IMR-90 (cell line): Measurements from ENCODE around the gene ANKRD44. TPM values are rescaled to one million over a fixed set of nuclear protein-coding genes. Genes with fewer than 3 reads are reported as not detected.

Experiments used
- ATAC-seq: fragments of 200-7000 bp; cut with Tn5 transposase; 2 replicates; pipeline ENCODE4 v1.9.1; 2020; ENCODE audit warnings: low read depth, mild to moderate bottlenecking, moderate library complexity
- BruUV-seq: library from RNA; stranded (reverse); fragments of 400-500 nt; replicated peaks from 2 replicates; lab custom pipeline; 2021; lab: Mats Ljungman, UMichigan
- CTCF ChIA-PET: fragments of 300-600 bp; formaldehyde crosslinking; extraction: SDS; loops from one replicate; lab custom pipeline; 2021; ENCODE audit warnings: antibody characterized with exemption; lab: Yijun Ruan, JAX
- POLR2A ChIA-PET: fragments of 300-600 bp; sonication (Branson Sonifier 250); formaldehyde crosslinking; loops from one replicate; lab custom pipeline; 2022; ENCODE audit warnings: antibody characterized with exemption; ENCODE audit not compliant: unreplicated experiment; lab: Charles Lee
- DNase-seq: peaks from one replicate; pipeline ENCODE4 v3.0.0; 2013
- H2AFZ ChIP-seq: replicated peaks from 2 replicates; pipeline ENCODE3; 2013; ENCODE audit warnings: low read length, mild to moderate bottlenecking; ENCODE audit not compliant: poor library complexity
- H2AK5ac ChIP-seq: 2 replicates; pipeline ENCODE4 v1.6.1; 2013; ENCODE audit warnings: low read depth, low read length, inconsistent platforms
- H2AK9ac ChIP-seq: replicated peaks from 2 replicates; pipeline ENCODE3; 2013; ENCODE audit warnings: mild to moderate bottlenecking, low read depth, low read length, moderate library complexity; ENCODE audit not compliant: poor library complexity
- H2BK120ac ChIP-seq: 2 replicates; pipeline ENCODE4 v1.6.1; 2013; ENCODE audit warnings: low read depth, low read length, inconsistent platforms
- H2BK15ac ChIP-seq: 3 replicates; pipeline ENCODE4 v1.6.1; 2013; ENCODE audit warnings: low read depth, low read length, inconsistent platforms
- H2BK20ac ChIP-seq: 2 replicates; pipeline ENCODE4 v1.6.1; 2013; ENCODE audit warnings: low read depth, mild to moderate bottlenecking, inconsistent platforms, low read length, moderate library complexity
- H2BK5ac ChIP-seq: 2 replicates; pipeline ENCODE4 v1.6.1; 2013; ENCODE audit warnings: mild to moderate bottlenecking, low read depth, low read length, inconsistent platforms; ENCODE audit not compliant: poor library complexity, severe bottlenecking
- H3K14ac ChIP-seq: replicated peaks from 2 replicates; pipeline ENCODE4 v1.6.1; 2013; ENCODE audit warnings: low read depth, low read length, inconsistent platforms
- H3K18ac ChIP-seq: 2 replicates; pipeline ENCODE4 v1.6.1; 2013; ENCODE audit warnings: low read depth, low read length, control low read depth
- H3K23ac ChIP-seq: 2 replicates; pipeline ENCODE4 v1.6.1; 2013; ENCODE audit warnings: low read depth, low read length, inconsistent platforms
- H3K27ac ChIP-seq: 2 replicates; pipeline ENCODE4 v1.5.1; 2013; ENCODE audit warnings: mild to moderate bottlenecking, control low read depth, low read length; ENCODE audit not compliant: insufficient read depth
- H3K27me3 ChIP-seq: 2 replicates; pipeline ENCODE4 v1.6.1; 2013; ENCODE audit warnings: low read length; ENCODE audit not compliant: control insufficient read depth, insufficient read depth
- H3K36me3 ChIP-seq: 2 replicates; pipeline ENCODE4 v1.6.1; 2013; ENCODE audit warnings: low read length, mixed read lengths; ENCODE audit not compliant: control insufficient read depth, insufficient read depth
- H3K4ac ChIP-seq: 2 replicates; pipeline ENCODE4 v1.6.1; 2013; ENCODE audit warnings: low read depth, low read length, inconsistent platforms
- H3K4me1 ChIP-seq: 2 replicates; pipeline ENCODE4 v1.6.1; 2013; ENCODE audit warnings: low read length, mixed read lengths; ENCODE audit not compliant: control insufficient read depth, insufficient read depth
- H3K4me2 ChIP-seq: 2 replicates; pipeline ENCODE4 v1.6.1; 2013; ENCODE audit warnings: low read depth, mild to moderate bottlenecking, control low read depth, low read length, moderate library complexity
- H3K4me3 ChIP-seq: 2 replicates; pipeline ENCODE4 v1.5.1; 2013; ENCODE audit warnings: low read depth, mild to moderate bottlenecking, control low read depth, low read length, moderate library complexity; ENCODE audit not compliant: insufficient read depth
- H3K56ac ChIP-seq: 2 replicates; pipeline ENCODE4 v1.6.1; 2013; ENCODE audit warnings: low read length, inconsistent platforms; ENCODE audit not compliant: insufficient read depth; ENCODE audit errors: extremely low read depth
- H3K79me1 ChIP-seq, 2 experiments: 2 replicates each; pipeline ENCODE4 v1.6.1; 2013; ENCODE audit warnings: low read length in 2 of 2, inconsistent platforms in 1 of 2, low read depth in 1 of 2
- H3K9ac ChIP-seq: 2 replicates; pipeline ENCODE4 v1.6.1; 2013; ENCODE audit warnings: low read depth, low read length, control low read depth
- H3K9me1 ChIP-seq: 2 replicates; pipeline ENCODE4 v1.6.1; 2013; ENCODE audit warnings: low read length, inconsistent platforms; ENCODE audit not compliant: insufficient read depth
- H3K9me3 ChIP-seq: 2 replicates; pipeline ENCODE4 v1.6.1; 2013; ENCODE audit warnings: low read length; ENCODE audit not compliant: control insufficient read depth, insufficient read depth
- H4K20me1 ChIP-seq: 2 replicates; pipeline ENCODE4 v1.6.1; 2013; ENCODE audit warnings: low read length, inconsistent platforms; ENCODE audit not compliant: insufficient read depth
- H4K5ac ChIP-seq: 2 replicates; pipeline ENCODE4 v1.6.1; 2013; ENCODE audit warnings: mild to moderate bottlenecking, low read depth, low read length, control low read depth
- H4K8ac ChIP-seq, 2 experiments: 2 replicates each; pipeline ENCODE4 v1.6.1; 2013; ENCODE audit warnings: low read depth in 2 of 2, low read length in 2 of 2, control low read depth in 1 of 2, inconsistent platforms in 1 of 2
- H4K91ac ChIP-seq: 2 replicates; pipeline ENCODE4 v1.6.1; 2013; ENCODE audit warnings: low read depth, low read length, inconsistent platforms; ENCODE audit not compliant: insufficient read depth
- CEBPB ChIP-seq: IDR thresholded peaks from 2 replicates; pipeline ENCODE4 v1.6.1; 2012; ENCODE audit warnings: low read depth, low read length, improper control_type of control experiment
- CTCF ChIP-seq: conservative IDR thresholded peaks from 2 replicates; pipeline ENCODE4 v1.5.1; 2012; ENCODE audit warnings: mild to moderate bottlenecking, low read depth, low read length, improper control_type of control experiment
- ELK1 ChIP-seq: fragments of 150-350 bp; IDR thresholded peaks from 2 replicates; pipeline ENCODE4 v1.6.1; 2016; ENCODE audit warnings: low read depth, mild to moderate bottlenecking, low read length, moderate library complexity, borderline replicate concordance
- MAZ ChIP-seq: IDR thresholded peaks from 2 replicates; pipeline ENCODE4 v1.6.1; 2012; ENCODE audit warnings: low read depth, mild to moderate bottlenecking, low read length, improper control_type of control experiment, moderate library complexity, borderline replicate concordance
- MXI1 ChIP-seq: IDR thresholded peaks from 2 replicates; pipeline ENCODE4 v1.6.1; 2012; ENCODE audit warnings: low read depth, mild to moderate bottlenecking, low read length, moderate library complexity, borderline replicate concordance
- NFE2L2 ChIP-seq: fragments of 150-350 bp; IDR thresholded peaks from 2 replicates; pipeline ENCODE4 v1.6.1; 2016; ENCODE audit warnings: low read depth, mild to moderate bottlenecking, low read length
- POLR2A ChIP-seq: IDR thresholded peaks from 2 replicates; pipeline ENCODE4 v1.6.1; 2012; ENCODE audit warnings: mild to moderate bottlenecking, low read depth, low read length
- RAD21 ChIP-seq: IDR thresholded peaks from 2 replicates; pipeline ENCODE4 v1.6.1; 2012; ENCODE audit warnings: low read length, improper control_type of control experiment
- RCOR1 ChIP-seq: IDR thresholded peaks from 2 replicates; pipeline ENCODE4 v1.6.1; 2012; ENCODE audit warnings: mild to moderate bottlenecking, low read length, improper control_type of control experiment; ENCODE audit not compliant: insufficient replicate concordance
- RFX5 ChIP-seq: IDR thresholded peaks from 2 replicates; pipeline ENCODE4 v1.8.0; 2012; ENCODE audit warnings: low read depth, mild to moderate bottlenecking, low read length, moderate library complexity
- SMC3 ChIP-seq: fragments of 150-350 bp; IDR thresholded peaks from 2 replicates; pipeline ENCODE4 v1.6.1; 2016; ENCODE audit warnings: low read depth, mild to moderate bottlenecking, antibody characterized with exemption, low read length, moderate library complexity
- WGBS, 2 experiments: methylation state at CpG; one replicate each; pipeline versions ENCODE4 v1.1.5 to v1.1.7; 2013; ENCODE audit warnings: missing lambda C conversion rate in 2 of 2; ENCODE audit not compliant: insufficient read length in 1 of 2; ENCODE audit errors: extremely low coverage in 2 of 2; 5-methylcytosine and 5-hydroxymethylcytosine counted together
- dilution Hi-C: fragments of 300-500 bp; cut with HindIII; formaldehyde crosslinking; loops from one replicate; pipeline ENCODE4 v1.14.3; 2018; ENCODE audit warnings: low sequenced_read_pairs; ENCODE audit not compliant: unreplicated experiment
- in situ Hi-C: fragments of 300-500 bp; cut with MboI; formaldehyde crosslinking; loops from 3 replicates; pipeline ENCODE4 v1.14.3; 2019; ENCODE audit warnings: low sequenced_read_pairs, inconsistent platforms, mixed read lengths
- intact Hi-C: fragments of 100-400 bp; cut with micrococcal nuclease; formaldehyde crosslinking; loops from 2 replicates; pipeline ENCODE4 v1.10.0; 2022
- polyA plus RNA-seq, 3 experiments: library from polyadenylated mRNA; depleted of rRNA; stranded (reverse); fragments of >200 nt; gene quantifications; 2 replicates each; pipeline ENCODE4 v1.2.3, GENCODE V29; 2012; ENCODE audit warnings: low replicate concordance in 1 of 3
- total RNA-seq: library from RNA; depleted of rRNA; stranded (reverse); fragments of >200 nt; gene quantifications from 2 replicates; pipeline ENCODE4 v1.2.3, GENCODE V29; 2012

Gene ANKRD44
- total and polyA plus RNA-seq, 2 of the 4 experiments (the other 2 are of a cell fraction) = 5.2 to 15.6 TPM

DNA sequence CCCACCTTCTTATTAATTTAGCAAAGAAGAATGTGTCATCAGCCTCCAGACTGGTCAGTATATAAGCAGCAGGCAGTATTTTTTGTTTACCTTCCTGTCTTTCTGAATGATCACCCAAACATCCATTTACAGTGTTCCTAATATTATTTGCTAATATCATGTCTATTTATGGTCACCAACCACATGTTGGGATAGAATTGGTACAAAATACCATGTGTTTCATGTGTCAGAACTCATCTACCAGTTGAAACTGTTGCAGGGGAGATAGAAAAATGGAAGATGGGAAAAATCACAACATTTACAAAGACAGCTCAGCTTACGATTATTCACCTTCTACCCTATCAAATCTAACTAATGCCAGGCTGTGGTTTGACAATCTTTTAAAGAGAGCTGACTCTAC, 66.2 kb downstream of the ANKRD44 start:
- in situ Hi-C loops = no loop called here
- Histone ChIP-seq H2BK15ac (no peak overlapping the region), H4K5ac (no peak overlapping the region), H3K9me1 (no peaks in the 10 kb centered on the region), H3K4me1 (peaks cover 2% of the 10 kb centered on the region; the same call in 1 of the 2 replicates), H3K27me3 (no peaks in the 10 kb centered on the region), H3K27ac (no peak overlapping the region), H2BK5ac (no peak overlapping the region), H4K20me1 (no peaks in the 10 kb centered on the region), H3K4ac (no peak overlapping the region), H2AK5ac (no peak overlapping the region), H2BK20ac (no peak overlapping the region), H2AK9ac (no peak overlapping the region), H2AFZ (no peak overlapping the region), H4K91ac (no peak overlapping the region), H3K9me3 (no peaks in the 10 kb centered on the region), H3K9ac (no peak overlapping the region), H2BK120ac (no peak overlapping the region), H3K4me2 (no peak overlapping the region), H3K56ac (no peak overlapping the region), H3K79me1 (peaks cover 0 to 3% of the 10 kb centered on the region in 2 experiments; a peak in 1 of 4 replicates), H3K36me3 (no peaks in the 10 kb centered on the region), H3K4me3 (no peak overlapping the region), H3K23ac (no peak overlapping the region), H3K14ac (no peak overlapping the region), H4K8ac (no peak overlapping the region), H3K18ac (no peak overlapping the region)
- dilution Hi-C loops = no loop called here
- WGBS, 2 experiments = no CpG with 5 or more reads among the region's 1 CpG
- no peak for TF ChIP-seq POLR2A
- TF ChIP-seq RAD21 = no peak
- TF ChIP-seq MXI1 = no peak
- no peak for TF ChIP-seq RCOR1
- TF ChIP-seq SMC3 = no peak
- no peak for TF ChIP-seq CEBPB
- TF ChIP-seq MAZ = no peak
- no peak for TF ChIP-seq NFE2L2
- TF ChIP-seq ELK1 = no peak
- TF ChIP-seq RFX5 = no peak
- TF ChIP-seq CTCF = no peak
- no peak for ATAC-seq
- intact Hi-C loops = no loop called here
- BruUV-seq = no TSS peak
- POLR2A ChIA-PET = no interaction called here
- CTCF ChIA-PET = interaction anchor here (1.6 kb wide), 1 partner anchor 16 kb away, joined by 3 read pairs; no protein-coding TSS in a partner anchor
- DNase-seq = no peak
